AG04449 (cell line): ENCODE results near the gene MCU.
"Not testable (repeated sequence)": the region's sequence is repeated elsewhere in the genome, so short reads cannot be mapped to it uniquely, and the experiment has no call there.

ENCODE experiments used
- CTCF ChIA-PET: fragments of 350-600 bp; formaldehyde crosslinking; extraction: SDS; loops from one replicate; lab custom pipeline; 2021; ENCODE audit warnings: antibody characterized with exemption; lab: Yijun Ruan, JAX
- POLR2A ChIA-PET: fragments of 400-600, 350-600 bp; formaldehyde crosslinking; extraction: SDS; loops from one replicate; lab custom pipeline; 2020; ENCODE audit warnings: antibody characterized with exemption, inconsistent platforms; lab: Yijun Ruan, JAX
- DNase-seq: peaks from one replicate; pipeline ENCODE4 v3.0.0-alpha.2; 2010; ENCODE audit warnings: low read depth, low spot score
- H3K4me3 ChIP-seq: 2 replicates; pipeline ENCODE4 v1.5.1; 2011; ENCODE audit warnings: low read depth, mild to moderate bottlenecking, control low read depth, low read length
- TF ChIP-seq, protein P1 (sequence below): IDR thresholded peaks from one replicate; pipeline ENCODE4 v1.5.1; 2011; ENCODE audit warnings: mild to moderate bottlenecking, moderate library complexity, low read length, control low read depth, inconsistent platforms; ENCODE audit not compliant: insufficient read depth; ENCODE audit errors: missing control alignments

Gene MCU

GRCh38 chr10:72736176-72736827 lies 44.4 kb downstream of the MCU start:
- CTCF ChIA-PET = no interaction called here

GRCh38 chr10:72736828-72737220 lies 44.9 kb downstream of the MCU start:
- POLR2A ChIA-PET = no interaction called here

More at GRCh38 chr10:72736176-72736827, 44.4 kb downstream of the MCU start:
- TF ChIP-seq, protein P1, sequence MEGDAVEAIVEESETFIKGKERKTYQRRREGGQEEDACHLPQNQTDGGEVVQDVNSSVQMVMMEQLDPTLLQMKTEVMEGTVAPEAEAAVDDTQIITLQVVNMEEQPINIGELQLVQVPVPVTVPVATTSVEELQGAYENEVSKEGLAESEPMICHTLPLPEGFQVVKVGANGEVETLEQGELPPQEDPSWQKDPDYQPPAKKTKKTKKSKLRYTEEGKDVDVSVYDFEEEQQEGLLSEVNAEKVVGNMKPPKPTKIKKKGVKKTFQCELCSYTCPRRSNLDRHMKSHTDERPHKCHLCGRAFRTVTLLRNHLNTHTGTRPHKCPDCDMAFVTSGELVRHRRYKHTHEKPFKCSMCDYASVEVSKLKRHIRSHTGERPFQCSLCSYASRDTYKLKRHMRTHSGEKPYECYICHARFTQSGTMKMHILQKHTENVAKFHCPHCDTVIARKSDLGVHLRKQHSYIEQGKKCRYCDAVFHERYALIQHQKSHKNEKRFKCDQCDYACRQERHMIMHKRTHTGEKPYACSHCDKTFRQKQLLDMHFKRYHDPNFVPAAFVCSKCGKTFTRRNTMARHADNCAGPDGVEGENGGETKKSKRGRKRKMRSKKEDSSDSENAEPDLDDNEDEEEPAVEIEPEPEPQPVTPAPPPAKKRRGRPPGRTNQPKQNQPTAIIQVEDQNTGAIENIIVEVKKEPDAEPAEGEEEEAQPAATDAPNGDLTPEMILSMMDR = no peak
- no peak for DNase-seq
- POLR2A ChIA-PET = no interaction called here
- no peak overlapping the region for H3K4me3 ChIP-seq

GRCh38 chr10:72737357-72737756 lies 45.4 kb downstream of the MCU start:
- CTCF ChIA-PET = interaction anchor here (0.7 to 1.4 kb wide), 3 partner anchors 12 to 373 kb away, joined by 3 to 5 read pairs (median 4); no protein-coding TSS in a partner anchor
- POLR2A ChIA-PET, DNase-seq: not testable (repeated sequence)

More at GRCh38 chr10:72736828-72737220, 44.9 kb downstream of the MCU start:
- CTCF ChIA-PET = no interaction called here
- TF ChIP-seq, protein P1 = no peak
- H3K4me3 ChIP-seq = no peak overlapping the region
- DNase-seq = no peak

GRCh38 chr10:72738486-72738885 lies 46.5 kb downstream of the MCU start:
- TF ChIP-seq, protein P1 = no peak
- H3K4me3 ChIP-seq = no peak overlapping the region
- ChIA-PET CTCF (interaction anchor here (1.2 to 1.4 kb wide), 4 partner anchors 11 to 374 kb away, joined by 3 to 5 read pairs (median 3); no protein-coding TSS in a partner anchor), POLR2A (interaction anchor here (0.6 kb wide), 1 partner anchor 283 kb away, joined by 4 read pairs; no protein-coding TSS in a partner anchor)
- DNase-seq = no peak

More at GRCh38 chr10:72737357-72737756, 45.4 kb downstream of the MCU start:
- not testable (repeated sequence) for H3K4me3 ChIP-seq

- CTCF ChIA-PET = interaction anchor here (1.0 to 1.4 kb wide), 2 partner anchors 26 to 44 kb away, joined by 3 to 5 read pairs; no protein-coding TSS in a partner anchor
- DNase-seq = no peak
- TF ChIP-seq, protein P1 = no peak
- POLR2A ChIA-PET = interaction anchor here (0.5 kb wide), 1 partner anchor 37 kb away, joined by 3 read pairs; no protein-coding TSS in a partner anchor
- no peak overlapping the region for H3K4me3 ChIP-seq
Observed at GRCh38 chr10:72740528-72740927, 48.6 kb downstream of the MCU start.

GRCh38 chr10:72742092-72742491 lies 50.1 kb downstream of the MCU start:
- POLR2A ChIA-PET = no interaction called here
- no peak for DNase-seq
- CTCF ChIA-PET = no interaction called here
- no peak overlapping the region for H3K4me3 ChIP-seq
- TF ChIP-seq, protein P1 = no peak
